Measurements from ENCODE around the gene C1orf21.

C1orf21 gene

GRCh38 chr1:184648856-184649201, 262.0 kb downstream of the C1orf21 start:
- DNase-seq (ENCODE audit: low read depth in 2 of 3, low spot score in 1 of 3), result no peak

GRCh38 chr1:184649451-184649888, 262.6 kb downstream of the C1orf21 start:
- DNase-seq (ENCODE audit: low read depth in 2 of 3, low spot score in 1 of 3), result no peak

- no peak for DNase-seq (ENCODE audit: low read depth in 2 of 3, low spot score in 1 of 3)
Observed at GRCh38 chr1:184650177-184650866, 263.5 kb downstream of the C1orf21 start.

GRCh38 chr1:184655185-184655584, 268.4 kb downstream of the C1orf21 start:
- no peak for DNase-seq (ENCODE audit: low read depth in 2 of 3, low spot score in 1 of 3)

- DNase-seq (ENCODE audit: low read depth in 2 of 3, low spot score in 1 of 3), result no peak
Observed at GRCh38 chr1:184656221-184656620, 269.4 kb downstream of the C1orf21 start.

- no peak for DNase-seq (ENCODE audit: low read depth in 2 of 3, low spot score in 1 of 3)
Observed at GRCh38 chr1:184658055-184658454, 271.2 kb downstream of the C1orf21 start.

GRCh38 chr1:184660462-184661191, 273.8 kb downstream of the C1orf21 start:
- DNase-seq (ENCODE audit: low read depth in 2 of 3, low spot score in 1 of 3), result no peak

- DNase-seq (ENCODE audit: low read depth in 2 of 3, low spot score in 1 of 3), result no peak
Observed at GRCh38 chr1:184661801-184662200, 275.0 kb downstream of the C1orf21 start.

GRCh38 chr1:184664042-184664660, 277.3 kb downstream of the C1orf21 start:
- DNase-seq (ENCODE audit: low read depth in 2 of 3, low spot score in 1 of 3), result peak; percentile 5 to 48 (median 15)

- no peak for DNase-seq (ENCODE audit: low read depth in 2 of 3, low spot score in 1 of 3)
Observed at GRCh38 chr1:184664661-184665060, 277.8 kb downstream of the C1orf21 start.

- DNase-seq (ENCODE audit: low read depth in 2 of 3, low spot score in 1 of 3), result no peak
Observed at GRCh38 chr1:184665360-184665759, 278.5 kb downstream of the C1orf21 start.

- no peak for DNase-seq (ENCODE audit: low read depth in 2 of 3, low spot score in 1 of 3)
Observed at GRCh38 chr1:184669391-184669790, 282.6 kb downstream of the C1orf21 start.

- DNase-seq (ENCODE audit: low read depth in 2 of 3, low spot score in 1 of 3), result no peak
Observed at GRCh38 chr1:184672013-184672726, 285.3 kb downstream of the C1orf21 start.

- DNase-seq (ENCODE audit: low read depth in 2 of 3, low spot score in 1 of 3), result no peak
Observed at GRCh38 chr1:184673305-184673704, 286.5 kb downstream of the C1orf21 start.

- no peak for DNase-seq (ENCODE audit: low read depth in 2 of 3, low spot score in 1 of 3)
Observed at GRCh38 chr1:184677344-184677743, 290.5 kb downstream of the C1orf21 start.

Measured in stimulated activated CD4-positive, alpha-beta T cell treated with anti-CD3 and anti-CD28 coated beads, Interleukin-12 subunit alpha, Interleukin-12 subunit beta, amount 100 ng/mL, for 48 hours (primary cell).